Measurements from ENCODE around the gene KRTAP6-2.

Gene KRTAP6-2

DNA sequence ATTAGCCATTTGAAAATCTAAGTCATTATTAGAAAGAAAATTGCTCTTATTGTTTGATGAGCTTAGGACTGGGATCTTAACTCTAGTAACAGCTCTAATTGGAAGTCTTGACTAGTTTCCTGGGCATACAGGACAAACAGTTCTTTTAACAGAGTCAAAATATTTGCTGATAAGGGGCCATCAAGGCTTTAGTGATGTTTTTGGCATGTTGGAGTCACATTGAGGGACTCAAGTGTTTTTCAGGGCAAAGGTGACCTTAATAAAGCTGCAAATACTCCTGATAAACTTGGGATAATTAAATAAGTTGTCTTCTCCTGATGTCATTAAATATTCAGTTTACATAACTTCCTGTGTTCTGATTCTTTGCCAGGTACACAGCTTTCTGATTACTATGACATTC, 31.1 kb downstream of the KRTAP6-2 start:
- DNase-seq (ENCODE audit: low read depth): no peak

- DNase-seq (ENCODE audit: low read depth): no peak
Observed at GRCh38 chr21:30563630-30564029, 35.1 kb downstream of the KRTAP6-2 start.

- no peak for DNase-seq (ENCODE audit: low read depth)
Observed at GRCh38 chr21:30563072-30563471, 35.6 kb downstream of the KRTAP6-2 start.

DNA sequence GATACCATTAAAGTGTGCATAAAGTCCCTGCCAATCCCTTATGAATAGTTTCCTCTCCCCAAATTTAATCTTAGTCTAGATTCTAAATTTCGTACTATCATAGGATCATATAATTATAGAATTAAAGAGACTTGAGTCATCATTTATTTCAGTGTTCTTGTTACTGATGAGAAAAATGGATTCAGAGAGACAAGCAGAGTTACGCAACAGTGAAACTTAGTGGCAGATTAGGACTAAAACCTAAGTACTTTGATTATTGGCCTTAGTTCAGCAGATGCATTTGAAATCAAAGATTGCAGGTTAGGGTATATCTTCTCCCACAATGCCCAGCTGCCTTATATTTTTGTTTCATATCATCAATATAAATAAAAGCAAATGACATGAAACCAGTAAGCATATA, 36.7 kb downstream of the KRTAP6-2 start:
- no peak for DNase-seq (ENCODE audit: low read depth)

DNA sequence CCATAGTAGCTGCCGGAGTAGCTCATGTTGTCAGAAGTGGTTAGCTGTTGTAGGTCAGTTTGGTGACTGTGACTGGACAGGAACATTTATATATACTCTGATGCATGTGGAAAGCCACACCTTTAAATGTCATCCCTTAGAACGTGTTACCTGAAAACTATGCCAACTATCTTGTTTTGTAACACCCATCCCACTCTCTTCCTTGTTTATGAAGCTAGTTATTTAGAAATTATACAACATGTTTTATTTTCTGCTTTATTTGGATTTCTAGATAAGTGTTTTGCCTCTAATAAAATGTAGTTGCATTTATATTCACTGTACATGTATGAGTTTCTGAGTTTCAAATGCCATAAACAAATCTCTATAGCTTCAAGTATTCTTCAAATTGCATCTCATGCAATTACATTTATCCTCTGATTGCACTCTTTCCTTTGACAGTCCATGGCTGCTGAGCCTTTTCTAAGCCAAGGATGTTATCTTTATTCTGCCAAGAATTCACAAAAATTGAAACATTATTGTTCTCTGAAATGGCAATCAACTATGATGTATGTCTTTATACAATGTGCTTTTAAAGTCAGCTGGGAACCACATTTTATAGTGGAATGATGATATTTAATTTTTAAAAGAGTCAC, 37.3 kb downstream of the KRTAP6-2 start, which contains the start of gene KRTAP19-7:
TSS of gene KRTAP19-7 (minus strand) at position 51 of the 632 bp plus-strand sequence. CDS start at position 26, 25 bp downstream.
- DNase-seq (ENCODE audit: low read depth): no peak

DNA sequence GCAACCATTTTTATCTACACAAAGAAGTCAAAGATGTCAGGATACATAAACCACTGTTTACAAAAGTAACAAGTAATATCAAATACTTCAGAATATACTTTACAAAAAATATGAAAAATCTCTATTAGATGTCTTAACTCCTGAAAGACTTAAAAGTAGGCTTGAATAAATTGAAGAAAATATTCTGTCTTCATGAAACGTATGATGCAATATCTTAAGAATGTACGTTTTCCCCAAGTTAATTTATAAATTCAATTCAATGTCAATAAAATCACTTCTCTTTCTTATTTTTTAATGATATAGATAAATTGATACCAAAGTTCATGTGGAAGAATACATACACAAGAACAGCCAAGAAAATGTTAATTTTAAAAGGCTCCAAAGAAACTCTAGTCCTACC, 43.6 kb downstream of the KRTAP6-2 start:
- no peak for DNase-seq (ENCODE audit: low read depth)

GRCh38 chr21:30552782-30553181, 45.9 kb downstream of the KRTAP6-2 start:
- no peak for DNase-seq (ENCODE audit: low read depth)

All from activated T-cell treated with anti-CD3 and anti-CD28 coated beads for 48 hours (primary cell).